A549 (cell line): Measurements from ENCODE around the gene RIPPLY3. TPM values are rescaled to one million over a fixed set of nuclear protein-coding genes. Genes with fewer than 3 reads are reported as not detected.

Source experiments
- ATAC-seq, 2 experiments: fragments of 200-7000 bp in 1 of 2; fragments of >200 bp in 1 of 2; cut with Nextera tagmentation in 1 of 2; cut with Tn5 transposase in 1 of 2; 3 replicates each; pipeline versions ENCODE4 v1.8.0 to v1.9.1; 2018 to 2020; ENCODE audit warnings: mild to moderate bottlenecking in 1 of 2, moderate library complexity in 1 of 2
- CTCF ChIA-PET: fragments of 300-600 bp; sonication (Branson Sonifier 250); formaldehyde crosslinking; extraction: SDS; loops from one replicate; lab custom pipeline; 2021; ENCODE audit warnings: antibody characterized with exemption, inconsistent platforms; lab: Yijun Ruan, JAX
- POLR2A ChIA-PET: fragments of 350-600 bp; formaldehyde crosslinking; extraction: SDS; loops from one replicate; lab custom pipeline; 2021; ENCODE audit warnings: antibody characterized with exemption, inconsistent platforms; lab: Yijun Ruan, JAX
- DNase-seq, 2 experiments: peaks; one replicate each; pipeline versions ENCODE4 v3.0.0 to v3.0.0-alpha.2; 2011 to 2016; ENCODE audit warnings: low read depth in 1 of 2, low spot score in 1 of 2
- FAIRE-seq: peaks from 2 replicates; lab custom pipeline; 2011; peaks lifted over from hg19 to GRCh38; lab: Jason Lieb, UNC
- H3K27ac ChIP-seq, 2 experiments: fragments of >200 bp; sonication (Bioruptor Twin); formaldehyde crosslinking; 3 replicates each; pipeline ENCODE4 v1.5.1; 2016 to 2017
- H3K4me1 ChIP-seq: fragments of >200 bp; sonication (Bioruptor Twin); formaldehyde crosslinking; 3 replicates; pipeline ENCODE4 v1.6.1; 2016
- H3K4me2 ChIP-seq: fragments of >200 bp; sonication (Bioruptor Twin); formaldehyde crosslinking; 3 replicates; pipeline ENCODE4 v1.6.1; 2016
- H3K4me3 ChIP-seq: fragments of >200 bp; sonication (Bioruptor Twin); formaldehyde crosslinking; 3 replicates; pipeline ENCODE4 v1.5.1; 2016
- H3K9me3 ChIP-seq: fragments of >200 bp; sonication (Bioruptor Twin); formaldehyde crosslinking; 3 replicates; pipeline ENCODE4 v1.6.1; 2016
- BCL3 ChIP-seq: fragments of >200 bp; sonication (Bioruptor Twin); formaldehyde crosslinking; IDR thresholded peaks from 3 replicates; pipeline ENCODE4 v1.6.1; 2016
- CHD2 ChIP-seq: fragments of 150-350 bp; IDR thresholded peaks from 2 replicates; pipeline ENCODE4 v1.6.1; 2014; ENCODE audit warnings: low read length; ENCODE audit not compliant: partially characterized antibody
- CTCF ChIP-seq: fragments of >200 bp; sonication (Bioruptor Twin); formaldehyde crosslinking; IDR thresholded peaks from 3 replicates; pipeline ENCODE4 v1.5.1; 2016
- E2F6 ChIP-seq: IDR thresholded peaks from 2 replicates; pipeline ENCODE4 v1.6.1; 2012; ENCODE audit warnings: low read depth, borderline replicate concordance
- EP300 ChIP-seq, 2 experiments: fragments of >200 bp; sonication (Bioruptor Twin); formaldehyde crosslinking; IDR thresholded peaks; 2 replicates in 1 of 2; 3 replicates in 1 of 2; pipeline ENCODE4 v1.6.1; 2016 to 2017
- FOSB ChIP-seq: fragments of 250-450 bp; sonication (Bioruptor Pico); IDR thresholded peaks from 2 replicates; pipeline ENCODE4 v1.5.0; 2020; ENCODE audit warnings: mild to moderate bottlenecking, moderate library complexity
- FOXS1 ChIP-seq: fragments of 250-450 bp; sonication (Bioruptor Pico); IDR thresholded peaks from 2 replicates; pipeline ENCODE4 v1.5.0; 2020; ENCODE audit warnings: mild to moderate bottlenecking, moderate library complexity
- HDAC2 ChIP-seq: fragments of 200-600 bp; sonication (generic); IDR thresholded peaks from 2 replicates; pipeline ENCODE4 v1.6.1; 2016
- HES2 ChIP-seq: fragments of >200 bp; sonication (Bioruptor Twin); formaldehyde crosslinking; IDR thresholded peaks from 2 replicates; pipeline ENCODE4 v1.6.1; 2016
- HMGXB4 ChIP-seq: fragments of 250-450 bp; sonication (Bioruptor Pico); IDR thresholded peaks from 2 replicates; pipeline ENCODE4 v1.5.0; 2021; ENCODE audit warnings: mild to moderate bottlenecking, moderate library complexity, borderline replicate concordance
- HOXB13 ChIP-seq: fragments of 250-450 bp; sonication (Bioruptor Pico); IDR thresholded peaks from 2 replicates; pipeline ENCODE4 v1.5.0; 2020; ENCODE audit warnings: low read depth, mild to moderate bottlenecking, moderate library complexity
- KDM1A ChIP-seq: fragments of 200-600 bp; sonication (generic); IDR thresholded peaks from 2 replicates; pipeline ENCODE4 v1.6.1; 2016; ENCODE audit warnings: low read depth, mild to moderate bottlenecking
- MAZ ChIP-seq: fragments of 150-350 bp; IDR thresholded peaks from 2 replicates; pipeline ENCODE4 v1.6.1; 2014; ENCODE audit warnings: antibody characterized with exemption, low read depth, low read length, borderline replicate concordance
- NPAS2 ChIP-seq: fragments of 250-450 bp; sonication (Bioruptor Pico); IDR thresholded peaks from 2 replicates; pipeline ENCODE4 v1.8.0; 2022; ENCODE audit warnings: mild to moderate bottlenecking, moderate library complexity, borderline replicate concordance
- PHF8 ChIP-seq: fragments of 200-600 bp; sonication (generic); IDR thresholded peaks from 2 replicates; pipeline ENCODE4 v1.6.1; 2016; ENCODE audit warnings: low read depth, mild to moderate bottlenecking, antibody characterized with exemption, moderate library complexity, borderline replicate concordance
- POLR2A ChIP-seq: IDR thresholded peaks from 2 replicates; pipeline ENCODE4 v1.6.1; 2012; ENCODE audit warnings: mild to moderate bottlenecking, low read length
- RAD21 ChIP-seq, 2 experiments: fragments of >200 bp in 1 of 2; sonication (Bioruptor Twin) in 1 of 2; formaldehyde crosslinking in 1 of 2; IDR thresholded peaks in 1 of 2; conservative IDR thresholded peaks in 1 of 2; 2 replicates in 1 of 2; 3 replicates in 1 of 2; pipeline ENCODE4 v1.6.1; 2012 to 2018; ENCODE audit warnings: inconsistent platforms in 1 of 2
- RARB ChIP-seq: fragments of 250-450 bp; sonication (Bioruptor Pico); IDR thresholded peaks from 2 replicates; pipeline ENCODE4 v1.8.0; 2021; ENCODE audit warnings: mild to moderate bottlenecking, moderate library complexity
- RCOR1 ChIP-seq: fragments of 150-350 bp; IDR thresholded peaks from 2 replicates; pipeline ENCODE4 v1.6.1; 2014; ENCODE audit warnings: antibody characterized with exemption, low read length, low read depth
- TP53 ChIP-seq: fragments of 250-450 bp; sonication (Bioruptor Pico); IDR thresholded peaks from 2 replicates; pipeline ENCODE4 v1.5.0; 2021; ENCODE audit warnings: mild to moderate bottlenecking, moderate library complexity
- ZSCAN20 ChIP-seq: fragments of 250-450 bp; sonication (Bioruptor Pico); IDR thresholded peaks from 2 replicates; pipeline ENCODE4 v1.8.0; 2022; ENCODE audit warnings: mild to moderate bottlenecking, moderate library complexity
- WGBS: methylation state at CpG from one replicate; pipeline ENCODE4 v1.1.6; 2017; ENCODE audit errors: missing lambda C conversion rate; 5-methylcytosine and 5-hydroxymethylcytosine counted together
- polyA plus RNA-seq, 4 experiments: library from polyadenylated mRNA; depleted of rRNA in 3 of 4; stranded (reverse); fragments of >200 nt; fragmentation: RNase III in 1 of 4; extraction: RNeasy Plus Mini Kit Qiagen cat#74134 plus additional on column Dnase treatment in 1 of 4; gene quantifications; 2 replicates in 3 of 4; 3 replicates in 1 of 4; pipeline ENCODE4 v1.2.3, GENCODE V29; 2011 to 2017

The RIPPLY3 gene
- polyA plus RNA-seq, 2 of the 4 experiments (the other 2 are of a cell fraction): 0.65 to 1.5 TPM

- TF ChIP-seq BCL3 (no peak; the same call in 2 of the 3 replicates), RARB (CRISPR knock-in tag) (no peak)
Measured at GRCh38 chr21:36966821-36967768, 39.4 kb upstream of the RIPPLY3 start (continued).

- 72% methylated on average over 4 of the region's 4 CpGs for WGBS
- Histone ChIP-seq H3K9me3 (no peaks in the 10 kb centered on the region), H3K4me1 (peaks cover 13% of the 10 kb centered on the region; the same call in 2 of the 3 replicates), H3K4me2 (no peak overlapping the region), H3K27ac (no peak overlapping the region), H3K4me3 (no peak overlapping the region)
- ATAC-seq: no peak
- POLR2A ChIA-PET: no interaction called here
- CTCF ChIA-PET: interaction anchor here (1.7 to 2.2 kb wide), 2 partner anchors 8 to 22 kb away, joined by 7 to 9 read pairs; no protein-coding TSS in a partner anchor
- TF ChIP-seq HES2: no peak
- TF ChIP-seq MAZ: no peak
- no peak for TF ChIP-seq FOSB (CRISPR knock-in tag)
- no peak for TF ChIP-seq EP300 (IDR thresholded peaks at IDR 0.05)
- TF ChIP-seq E2F6: no peak
- no peak for TF ChIP-seq HDAC2
- no peak for TF ChIP-seq POLR2A
- TF ChIP-seq RAD21 (conservative IDR thresholded peaks at IDR 0.05 in 1 of 2, IDR thresholded peaks at IDR 0.05 in 1 of 2): no peak
- TF ChIP-seq RCOR1: no peak
- TF ChIP-seq PHF8: no peak
- TF ChIP-seq CTCF: no peak
- TF ChIP-seq NPAS2 (CRISPR knock-in tag): no peak
- TF ChIP-seq HMGXB4: no peak
- no peak for TF ChIP-seq ZSCAN20 (CRISPR knock-in tag)
- no peak for TF ChIP-seq TP53 (CRISPR knock-in tag)
- no peak for TF ChIP-seq KDM1A
- no peak for TF ChIP-seq HOXB13
- no peak for TF ChIP-seq CHD2
- TF ChIP-seq FOXS1 (CRISPR knock-in tag): no peak
- no peak for DNase-seq
- FAIRE-seq: no peak
Measured at GRCh38 chr21:36968414-36968813, 38.1 kb upstream of the RIPPLY3 start.
